Stimulated activated CD4-positive, alpha-beta T cell treated with anti-CD3 and anti-CD28 coated beads, TNF-alpha, amount 100 ng/mL, for 48 hours (primary cell): Measurements from ENCODE around the gene PRDM5.
"Not testable (repeated sequence)": the region's sequence is repeated elsewhere in the genome, so short reads cannot be mapped to it uniquely, and the experiment has no call there.

Experiments
- DNase-seq, 3 donors: peaks; one replicate each; pipeline ENCODE4 v3.0.0-alpha.2; 2020; ENCODE audit warnings: low read depth in 3 of 3

The PRDM5 gene

GRCh38 chr4:120703908-120704307 lies 218.6 kb downstream of the PRDM5 start:
- DNase-seq: no peak

GRCh38 chr4:120699354-120699753 lies 223.2 kb downstream of the PRDM5 start:
- DNase-seq: no peak

- no peak for DNase-seq
Observed at GRCh38 chr4:120694973-120695372, 227.6 kb downstream of the PRDM5 start.

- no peak for DNase-seq
Observed at GRCh38 chr4:120693816-120694215, 228.7 kb downstream of the PRDM5 start.

GRCh38 chr4:120692964-120693363 lies 229.6 kb downstream of the PRDM5 start:
- DNase-seq: no peak

- DNase-seq: no peak
Observed at GRCh38 chr4:120691536-120691935, 231.0 kb downstream of the PRDM5 start.

- DNase-seq: no peak
Observed at GRCh38 chr4:120691106-120691505, 231.4 kb downstream of the PRDM5 start.

- DNase-seq: no peak
Observed at GRCh38 chr4:120688791-120689190, 233.7 kb downstream of the PRDM5 start.

GRCh38 chr4:120685756-120686278 lies 236.7 kb downstream of the PRDM5 start:
- DNase-seq: no peak

GRCh38 chr4:120683897-120684540 lies 238.5 kb downstream of the PRDM5 start:
- DNase-seq: no peak

GRCh38 chr4:120682981-120683380 lies 239.5 kb downstream of the PRDM5 start:
- DNase-seq: no peak

- DNase-seq: no peak
Observed at GRCh38 chr4:120680647-120681228, 241.8 kb downstream of the PRDM5 start.

- no peak for DNase-seq
Observed at GRCh38 chr4:120673696-120674095, 248.8 kb downstream of the PRDM5 start.

- DNase-seq: no peak
Observed at GRCh38 chr4:120672558-120673147, 249.9 kb downstream of the PRDM5 start.

- no peak for DNase-seq
Observed at GRCh38 chr4:120672076-120672475, 250.4 kb downstream of the PRDM5 start.

GRCh38 chr4:120671538-120671937 lies 251.0 kb downstream of the PRDM5 start:
- no peak for DNase-seq

- no peak for DNase-seq
Observed at GRCh38 chr4:120667102-120667501, 255.4 kb downstream of the PRDM5 start.

GRCh38 chr4:120664851-120665250 lies 257.7 kb downstream of the PRDM5 start:
- no peak for DNase-seq

GRCh38 chr4:120659616-120660170 lies 262.8 kb downstream of the PRDM5 start:
- no peak for DNase-seq

- DNase-seq: no peak
Observed at GRCh38 chr4:120658772-120659171, 263.8 kb downstream of the PRDM5 start.

GRCh38 chr4:120653804-120654573 lies 268.5 kb downstream of the PRDM5 start:
- DNase-seq: no peak

- DNase-seq: not testable (repeated sequence)
Observed at GRCh38 chr4:120648336-120648735, 274.2 kb downstream of the PRDM5 start.
